Adrenal gland (tissue), 12 donors: ENCODE results near the gene CCDC33. TPM values are rescaled to one million over a fixed set of nuclear protein-coding genes. Genes with fewer than 3 reads are reported as not detected.

Experiments
- DNase-seq, 7 donors: peaks; one replicate each; pipeline ENCODE4 v3.0.0-alpha.2; 2019 to 2020
- H3K27ac ChIP-seq, 5 donors: fragments of 200-600 bp; sonication (generic) in 4 of 5; 1 replicate in 3 of 5; 2 replicates in 2 of 5; pipeline versions ENCODE4 v1.5.1 to v1.8.0; 2016 to 2020; ENCODE audit warnings: mild to moderate bottlenecking in 1 of 5
- H3K27me3 ChIP-seq: fragments of 200-600 bp; 2 replicates; pipeline ENCODE4 v1.8.0; 2021
- H3K36me3 ChIP-seq, 2 donors: fragments of 200-600 bp; replicated peaks in 1 of 2; 1 replicate in 1 of 2; 2 replicates in 1 of 2; pipeline versions ENCODE4 v1.5.1 to v1.8.0; 2018 to 2022
- H3K4me1 ChIP-seq, 2 donors: fragments of 200-600 bp; replicated peaks in 1 of 2; 1 replicate in 1 of 2; 2 replicates in 1 of 2; pipeline versions ENCODE4 v1.5.1 to v1.8.0; 2018 to 2021
- H3K4me3 ChIP-seq, 4 donors: fragments of 200-600 bp; sonication (generic) in 3 of 4; one replicate each; pipeline ENCODE4 v1.5.1; 2016 to 2018
- H3K9me3 ChIP-seq, 3 donors: fragments of 200-600 bp; sonication (generic) in 1 of 3; replicated peaks in 1 of 3; 1 replicate in 2 of 3; 2 replicates in 1 of 3; pipeline versions ENCODE4 v1.5.1 to v1.8.0; 2016 to 2021
- CTCF ChIP-seq, 6 experiments: fragments of 450-650 bp in 4 of 6; fragments of 200-600 bp in 2 of 6; sonication (generic) in 1 of 6; IDR thresholded peaks; 1 replicate in 5 of 6; 2 replicates in 1 of 6; pipeline versions ENCODE4 v1.5.1 to v1.8.0; 2016 to 2021; ENCODE audit warnings: antibody characterized with exemption in 6 of 6, mild to moderate bottlenecking in 2 of 6, moderate library complexity in 1 of 6
- POLR2A ChIP-seq, 2 donors: fragments of 450-650 bp; IDR thresholded peaks; one replicate each; pipeline ENCODE4 v1.6.1; 2017; ENCODE audit warnings: antibody characterized with exemption in 2 of 2, mild to moderate bottlenecking in 2 of 2, moderate library complexity in 1 of 2
- WGBS, 4 donors: extraction: QIAGEN DNeasy Blood & Tissue Kit in 2 of 4; methylation state at CpG; one replicate each; pipeline versions ENCODE4 v1.1.5 to v1.1.7; 2013 to 2017; 5-methylcytosine and 5-hydroxymethylcytosine counted together
- intact Hi-C, 2 donors: fragments of 100-400 bp; cut with DNase I; formaldehyde crosslinking; loops; one replicate each; pipeline versions ENCODE4 v1.14.1 to v1.15.0; 2022 to 2023
- polyA plus RNA-seq, 3 donors: library from polyadenylated mRNA; stranded (reverse); fragments of 200-250 nt in 2 of 3; fragments of 350-450 nt in 1 of 3; fragmentation: Illumina TruSeq in 1 of 3; extraction: RNeasy Lipid Tissue Mini Kit (QIAGEN cat#74804) in 1 of 3; gene quantifications; one replicate each; pipeline ENCODE4 v1.2.3, GENCODE V29; 2013 to 2014
- total RNA-seq, 9 donors: library from RNA; depleted of rRNA in 4 of 9; stranded (reverse); fragments of >200 nt in 4 of 9; fragments of 120-200 nt in 1 of 9; fragmentation: NEBNext Ultra II Directional in 1 of 9; extraction: Animal tissue kit (Norgen Biotek cat#: 25700) in 1 of 9; gene quantifications; one replicate each; pipeline versions ENCODE4 v1.1.0 to v1.2.4, GENCODE V29; 2013 to 2023
- donor health status: healthy with polysubstance abuse.
- donor health status: Bipolar disorder and iron deficiency.
- donor health status: DM: yes; HTN: yes; CAD: no.
- donor health status: DM: no; HTN: no; CAD: no.
- donor health status: DM: no; HTN: no; CAD: no.
- donor health status: DM: yes; HTN: yes; CAD: no.

Gene CCDC33
- total and polyA plus RNA-seq, 12 donors, result 0.11 to 1.1 (median 0.30) TPM; not detected in 3

GRCh38 chr15:74343797-74344127 lies 107.6 kb downstream of the CCDC33 start:
- no peaks in the 10 kb centered on the region for H3K27me3 ChIP-seq
- H3K9me3 ChIP-seq, result no peaks in the 10 kb centered on the region
- peaks cover 3 to 32% of the 10 kb centered on the region in 2 donors for H3K4me1 ChIP-seq
- peak in 1 of 7 donors; percentile 14 for DNase-seq
- no peak for TF ChIP-seq POLR2A (IDR thresholded peaks at IDR 0.05)
- no peak for TF ChIP-seq CTCF (IDR thresholded peaks at IDR 0.05)
- WGBS, 4 donors, result 77 to 96% (median 90%) methylated on average over 8 of the region's 8 CpGs
- peak overlapping the region in 1 of 5 donors; percentile 81 for H3K27ac ChIP-seq
- intact Hi-C loops, result no loop called here
- peaks cover 0 to 30% of the 10 kb centered on the region in 2 donors for H3K36me3 ChIP-seq
- no peak overlapping the region for H3K4me3 ChIP-seq

DNA sequence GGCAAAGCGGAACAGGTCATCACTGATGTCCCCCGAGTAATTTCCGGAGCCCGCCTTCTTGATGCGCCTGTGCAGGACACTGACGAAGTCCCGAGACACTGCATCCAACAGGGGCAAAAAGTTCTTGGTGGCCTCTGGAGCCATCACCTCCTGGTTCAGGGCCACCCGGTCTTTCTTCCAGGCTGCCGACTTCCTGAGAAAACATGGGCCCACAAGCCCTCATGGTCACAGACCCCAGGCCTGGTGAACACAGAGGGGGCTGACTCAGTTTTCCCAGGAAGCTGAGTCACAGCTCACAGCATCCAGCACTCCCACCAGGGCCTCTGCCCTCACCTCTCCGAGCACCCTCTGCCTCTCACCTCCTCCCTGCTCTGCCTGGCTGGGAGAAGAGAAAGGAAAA lies 108.9 kb downstream of the CCDC33 start:
- Histone ChIP-seq H3K36me3 (peaks cover 0 to 25% of the 10 kb centered on the region in 2 donors), H3K4me1 (peaks cover 11 to 43% of the 10 kb centered on the region in 2 donors), H3K9me3 (no peaks in the 10 kb centered on the region), H3K27ac (peak overlapping the region in 2 of 5 donors; percentile 56 to 81), H3K27me3 (no peaks in the 10 kb centered on the region), H3K4me3 (no peak overlapping the region)
- TF ChIP-seq CTCF (IDR thresholded peaks at IDR 0.05) (no peak), POLR2A (IDR thresholded peaks at IDR 0.05) (no peak)
- DNase-seq, result peak in 2 of 7 donors; percentile 30 to 66
- intact Hi-C loops, result no loop called here
- WGBS, 4 donors, result 71 to 84% (median 81%) methylated on average over 1 to 10 of the region's 10 CpGs

- Histone ChIP-seq H3K27ac (peak overlapping the region in 4 of 5 donors; percentile 13 to 74 (median 44)), H3K9me3 (peaks cover 0 to 2% (median 0%) of the 10 kb centered on the region in 3 donors), H3K4me3 (no peak overlapping the region), H3K4me1 (peaks cover 11 to 23% of the 10 kb centered on the region in 2 donors), H3K36me3 (peaks cover 0 to 20% of the 10 kb centered on the region in 2 donors), H3K27me3 (no peaks in the 10 kb centered on the region)
- DNase-seq, result peak in 1 of 7 donors; percentile 15
- TF ChIP-seq CTCF (IDR thresholded peaks at IDR 0.05) (no peak), POLR2A (IDR thresholded peaks at IDR 0.05) (no peak)
- 68 to 82% (median 76%) methylated on average over 2 to 13 of the region's 13 CpGs for WGBS, 4 donors
- intact Hi-C loops, result no loop called here
These were observed 111.7 kb downstream of the CCDC33 start for GRCh38 chr15:74347757-74348250.

GRCh38 chr15:74349241-74349778 lies 113.2 kb downstream of the CCDC33 start:
- DNase-seq, result peak in 4 of 7 donors; percentile 21 to 63 (median 48)
- Histone ChIP-seq H3K36me3 (peaks cover 0 to 13% of the 10 kb centered on the region in 2 donors), H3K27me3 (no peaks in the 10 kb centered on the region), H3K27ac (peak overlapping the region; percentile 11 to 74 (median 43)), H3K4me3 (no peak overlapping the region), H3K9me3 (peaks cover 0 to 11% (median 7%) of the 10 kb centered on the region in 3 donors), H3K4me1 (peaks cover 11 to 22% of the 10 kb centered on the region in 2 donors)
- 45 to 65% (median 56%) methylated on average over 3 of the region's 3 CpGs for WGBS, 4 donors
- intact Hi-C loops, result no loop called here
- TF ChIP-seq CTCF (IDR thresholded peaks at IDR 0.05) (no peak), POLR2A (IDR thresholded peaks at IDR 0.05) (no peak)
